Loucy (cell line): ENCODE measurements around the gene SLC7A11.

Experiments used
- H2AFZ ChIP-seq: fragments of 200-600 bp; sonication (generic); 2 replicates; pipeline ENCODE4 v1.6.0; 2016; ENCODE audit warnings: antibody characterized with exemption, mild to moderate bottlenecking, low read length, moderate library complexity
- H3F3A ChIP-seq: fragments of 200-600 bp; 2 replicates; pipeline ENCODE4 v1.6.0; 2016; ENCODE audit warnings: antibody characterized with exemption, low read depth, mild to moderate bottlenecking
- H3K27me3 ChIP-seq: fragments of 200-600 bp; sonication (generic); 2 replicates; pipeline ENCODE4 v1.6.1; 2014; ENCODE audit warnings: low read length, mild to moderate bottlenecking; ENCODE audit not compliant: insufficient read depth, poor library complexity, severe bottlenecking
- H3K36me3 ChIP-seq: fragments of 200-600 bp; sonication (generic); 2 replicates; pipeline ENCODE4 v1.6.1; 2016; ENCODE audit warnings: low read length; ENCODE audit not compliant: insufficient read depth
- H3K4me1 ChIP-seq: fragments of 200-600 bp; sonication (generic); 2 replicates; pipeline ENCODE4 v1.5.1; 2014; ENCODE audit warnings: low read length, mild to moderate bottlenecking; ENCODE audit not compliant: insufficient read depth, poor library complexity, severe bottlenecking
- H3K4me2 ChIP-seq: fragments of 200-600 bp; sonication (generic); 2 replicates; pipeline ENCODE4 v1.6.0; 2014; ENCODE audit warnings: antibody characterized with exemption, low read length, low read depth, mild to moderate bottlenecking; ENCODE audit not compliant: poor library complexity, severe bottlenecking
- H3K4me3 ChIP-seq: fragments of 200-600 bp; sonication (generic); 2 replicates; pipeline ENCODE4 v1.5.1; 2014; ENCODE audit warnings: low read length, mild to moderate bottlenecking, mixed read lengths; ENCODE audit not compliant: poor library complexity, severe bottlenecking
- H3K79me2 ChIP-seq: fragments of 200-600 bp; sonication (generic); 2 replicates; pipeline ENCODE4 v1.6.1; 2014; ENCODE audit warnings: low read length; ENCODE audit not compliant: insufficient read depth
- H3K9ac ChIP-seq: fragments of 200-600 bp; sonication (generic); 2 replicates; pipeline ENCODE4 v1.6.0; 2014; ENCODE audit warnings: mild to moderate bottlenecking, low read depth, low read length, moderate library complexity; ENCODE audit not compliant: poor library complexity, severe bottlenecking
- H3K9me2 ChIP-seq: fragments of 200-600 bp; sonication (generic); replicated peaks from 2 replicates; pipeline ENCODE4 v1.6.1; 2016; ENCODE audit warnings: low read depth, low read length, mixed read lengths
- H3K9me3 ChIP-seq: fragments of 200-600 bp; sonication (generic); 2 replicates; pipeline ENCODE4 v1.6.1; 2014; ENCODE audit warnings: mild to moderate bottlenecking, antibody characterized with exemption, low read length, low read depth; ENCODE audit not compliant: insufficient read depth
- H4K20me1 ChIP-seq: fragments of 200-600 bp; sonication (generic); 2 replicates; pipeline ENCODE4 v1.6.0; 2014; ENCODE audit warnings: antibody characterized with exemption, low read length, mild to moderate bottlenecking; ENCODE audit not compliant: insufficient read depth, poor library complexity, severe bottlenecking
- CTCF ChIP-seq: fragments of 200-600 bp; sonication (generic); conservative IDR thresholded peaks from 2 replicates; pipeline ENCODE4 v1.5.1; 2014; ENCODE audit warnings: mild to moderate bottlenecking, antibody characterized with exemption, low read length
- EZH2phosphoT487 ChIP-seq: fragments of 200-600 bp; IDR thresholded peaks from 2 replicates; pipeline ENCODE4 v1.6.1; 2018; ENCODE audit warnings: antibody characterized with exemption, mild to moderate bottlenecking, moderate library complexity, borderline replicate concordance

Gene SLC7A11

GRCh38 chr4:138185859-138186645 lies 56.1 kb downstream of the SLC7A11 start:
- TF ChIP-seq CTCF (no peak), EZH2phosphoT487 (no peak)
- no peaks in the 10 kb centered on the region for H4K20me1 ChIP-seq
- no peak overlapping the region for H2AFZ ChIP-seq
- no peak overlapping the region for H3K4me2 ChIP-seq
- H3K27me3 ChIP-seq: no peaks in the 10 kb centered on the region
- H3K9me2 ChIP-seq: no peaks in the 10 kb centered on the region
- H3K79me2 ChIP-seq: no peaks in the 10 kb centered on the region
- H3K4me3 ChIP-seq: no peak overlapping the region
- no peak overlapping the region for H3K9ac ChIP-seq
- H3K36me3 ChIP-seq: 0 out of 2 replicates have a peak, but pooled peaks cover 3% of the 10 kb centered on the region
- H3K9me3 ChIP-seq: no peaks in the 10 kb centered on the region
- no peaks in the 10 kb centered on the region for H3K4me1 ChIP-seq
- H3F3A ChIP-seq: no peaks in the 10 kb centered on the region

- H3K27me3 ChIP-seq: no peaks in the 10 kb centered on the region
- H3K9me3 ChIP-seq: no peaks in the 10 kb centered on the region
- no peaks in the 10 kb centered on the region for H3K79me2 ChIP-seq
- no peaks in the 10 kb centered on the region for H3F3A ChIP-seq
- H3K9ac ChIP-seq: no peak overlapping the region
- TF ChIP-seq EZH2phosphoT487: no peak
- TF ChIP-seq CTCF: no peak
- H4K20me1 ChIP-seq: no peaks in the 10 kb centered on the region
- no peaks in the 10 kb centered on the region for H3K4me1 ChIP-seq
- no peak overlapping the region for H3K4me3 ChIP-seq
- no peak overlapping the region for H3K4me2 ChIP-seq
- no peaks in the 10 kb centered on the region for H3K9me2 ChIP-seq
- H3K36me3 ChIP-seq: 0 out of 2 replicates have a peak, but pooled peaks cover 3% of the 10 kb centered on the region
- H2AFZ ChIP-seq: no peak overlapping the region
These were observed 57.3 kb downstream of the SLC7A11 start for GRCh38 chr4:138184886-138185285.

- TF ChIP-seq EZH2phosphoT487: no peak
- TF ChIP-seq CTCF: peak; percentile 86
- Histone ChIP-seq H3F3A (no peaks in the 10 kb centered on the region), H2AFZ (no peak overlapping the region), H3K9ac (no peak overlapping the region), H3K36me3 (peaks cover 12% of the 10 kb centered on the region; the same call in 1 of the 2 replicates), H3K9me2 (no peaks in the 10 kb centered on the region), H4K20me1 (no peaks in the 10 kb centered on the region), H3K9me3 (no peaks in the 10 kb centered on the region), H3K4me2 (no peak overlapping the region), H3K4me1 (no peaks in the 10 kb centered on the region), H3K4me3 (no peak overlapping the region), H3K27me3 (no peaks in the 10 kb centered on the region), H3K79me2 (no peaks in the 10 kb centered on the region)
These were observed 59.2 kb downstream of the SLC7A11 start for GRCh38 chr4:138182838-138183426.
